ENCODE data around the gene NDRG2.
"Not testable (repeated sequence)": the region's sequence is repeated elsewhere in the genome, so short reads cannot be mapped to it uniquely, and the experiment has no call there.

NDRG2 gene

GRCh38 chr14:21055432-21056117 is 30.7 kb upstream of the NDRG2 start:
- peak; percentile 41 for DNase-seq (ENCODE audit: low spot score)

GRCh38 chr14:21054768-21055145 is 29.9 kb upstream of the NDRG2 start:
- DNase-seq (ENCODE audit: low spot score), result no peak

- DNase-seq (ENCODE audit: low spot score), result no peak
These were observed 29.4 kb upstream of the NDRG2 start for GRCh38 chr14:21054123-21054767.

GRCh38 chr14:21053184-21054122 is 28.6 kb upstream of the NDRG2 start:
- no peak for DNase-seq (ENCODE audit: low spot score)

GRCh38 chr14:21050597-21050996 is 25.7 kb upstream of the NDRG2 start:
- DNase-seq (ENCODE audit: low spot score), result no peak

- DNase-seq (ENCODE audit: low spot score), result no peak
These were observed 24.4 kb upstream of the NDRG2 start for GRCh38 chr14:21049271-21049673.

GRCh38 chr14:21048638-21049037 is 23.8 kb upstream of the NDRG2 start:
- no peak for DNase-seq (ENCODE audit: low spot score)

GRCh38 chr14:21047378-21047781 is 22.5 kb upstream of the NDRG2 start:
- DNase-seq (ENCODE audit: low spot score), result no peak

DNA sequence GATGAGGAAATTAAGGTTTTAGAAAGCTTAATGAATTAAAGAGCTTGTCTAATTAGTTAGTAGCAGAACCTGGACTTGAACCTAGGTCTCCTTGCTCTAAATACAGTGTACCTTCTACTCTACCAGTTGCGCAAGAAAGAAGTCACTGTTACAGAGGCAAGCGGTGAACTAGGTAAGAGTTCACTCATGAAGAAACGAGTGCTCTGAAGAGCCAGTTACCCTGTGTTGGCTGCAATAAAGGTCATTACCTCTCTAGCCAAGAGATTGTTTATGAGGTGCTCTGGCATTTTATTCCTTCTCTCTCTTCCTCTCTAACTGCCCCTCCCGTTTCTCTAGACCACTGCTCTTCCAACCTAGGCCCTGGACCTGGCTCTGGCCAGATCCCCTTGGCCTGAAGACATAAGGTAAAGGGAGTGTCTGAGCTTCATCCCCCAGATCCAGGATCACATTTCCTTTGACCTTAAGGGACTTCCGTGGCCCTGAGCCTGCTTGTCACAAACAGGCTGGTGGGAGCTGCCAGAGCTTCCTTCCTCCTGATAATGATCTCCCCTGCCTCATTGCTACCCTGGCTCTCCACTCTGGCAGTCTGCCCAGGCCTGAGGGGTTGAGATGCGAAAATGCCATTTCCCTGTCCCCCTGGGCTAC is 19.2 kb upstream of the NDRG2 start:
- DNase-seq (ENCODE audit: low spot score), result no peak

- DNase-seq (ENCODE audit: low spot score), result no peak
These were observed 18.6 kb upstream of the NDRG2 start for GRCh38 chr14:21043387-21043973.

- no peak for DNase-seq (ENCODE audit: low spot score)
These were observed 18.1 kb upstream of the NDRG2 start for GRCh38 chr14:21042918-21043317.

GRCh38 chr14:21041676-21042433 is 17.0 kb upstream of the NDRG2 start, which contains the start of gene RNASE7:
Gene RNASE7, plus strand, starts transcription at chr14:21042362. Its CDS starts 631 bp downstream, at chr14:21042993.
- no peak for DNase-seq (ENCODE audit: low spot score)

DNA sequence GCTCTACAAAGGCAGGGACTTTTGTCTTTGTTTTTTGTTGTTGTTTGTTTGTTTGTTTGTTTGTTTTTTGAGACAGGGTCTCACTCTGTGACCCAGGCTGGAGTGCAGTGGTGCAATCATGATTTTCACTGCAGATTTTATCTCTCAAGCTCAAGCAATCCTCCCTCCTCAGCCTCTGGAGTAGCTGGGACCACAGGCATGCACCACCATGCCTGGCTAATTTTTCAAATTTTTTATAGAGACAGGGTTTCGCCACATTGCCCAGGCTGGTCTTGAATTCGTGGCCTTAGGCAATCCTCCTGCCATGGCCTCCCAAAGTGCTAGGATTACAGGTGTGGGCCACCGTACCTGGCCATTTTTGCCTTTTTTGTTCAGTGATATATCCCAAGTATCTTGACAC is 16.1 kb upstream of the NDRG2 start:
- not testable (repeated sequence) for DNase-seq (ENCODE audit: low spot score)

DNA sequence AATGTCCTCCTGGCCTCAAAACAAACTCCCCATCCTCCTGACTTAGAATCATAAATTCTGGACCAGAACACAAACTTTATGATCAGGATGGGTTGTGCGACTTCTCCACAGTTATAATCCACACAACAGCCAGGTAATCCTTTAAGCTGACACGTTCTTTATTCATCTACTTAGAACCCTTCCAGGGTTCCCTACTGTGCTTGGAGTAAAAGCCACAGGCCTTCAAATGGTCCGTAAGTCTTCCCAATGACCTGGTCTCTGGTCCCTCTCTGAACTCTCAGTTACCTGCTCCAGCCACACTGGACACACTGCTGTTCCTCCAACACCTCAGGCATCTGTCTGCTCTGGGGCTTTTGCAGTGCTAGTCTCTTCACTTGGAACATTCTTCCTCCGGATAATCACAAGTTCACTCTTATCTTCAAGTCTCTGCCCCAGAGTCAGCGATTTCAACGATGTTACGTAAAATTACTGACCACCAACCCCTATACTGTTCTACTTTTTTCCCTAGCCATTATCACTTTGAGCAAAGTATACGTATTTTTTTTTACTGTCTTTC is 15.6 kb upstream of the NDRG2 start:
- no peak for DNase-seq (ENCODE audit: low spot score)

DNA sequence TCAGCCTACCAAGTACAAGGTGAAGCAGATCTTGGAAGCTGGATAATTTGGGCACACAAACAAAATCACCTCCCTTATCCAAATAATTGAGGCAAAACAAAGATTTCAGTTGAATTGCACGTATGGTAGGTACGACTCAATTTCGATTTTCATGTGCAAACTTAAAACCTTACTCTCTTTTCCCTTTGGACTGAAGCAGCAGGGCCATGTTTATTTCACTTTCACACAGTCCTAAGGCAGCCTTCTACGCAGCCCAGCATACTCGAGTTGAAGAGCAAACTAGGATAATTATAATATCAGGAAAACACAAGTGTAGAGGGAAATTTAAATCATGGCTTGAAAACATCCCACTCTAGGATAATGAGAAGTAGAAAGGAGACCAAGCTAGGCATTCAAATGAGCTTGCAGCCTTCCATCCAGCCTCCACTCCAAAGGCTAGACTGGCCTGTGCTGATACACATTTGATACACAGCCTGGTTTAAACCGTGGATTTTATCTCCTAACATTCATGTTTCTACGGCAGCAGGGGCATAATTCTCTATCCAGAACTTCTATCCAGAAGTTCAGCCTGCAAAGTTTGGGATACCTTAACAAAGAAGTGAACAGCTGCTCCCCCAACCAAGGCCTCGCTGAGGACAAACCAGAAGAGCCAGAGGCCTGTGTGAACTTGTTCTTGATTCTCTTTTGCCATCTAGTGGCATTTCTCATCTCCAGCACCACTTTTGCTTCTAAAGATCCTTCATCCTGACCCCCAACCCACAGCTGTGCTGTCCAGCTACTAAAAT is 14.9 kb upstream of the NDRG2 start:
- DNase-seq (ENCODE audit: low spot score), result peak; percentile 54

- DNase-seq (ENCODE audit: low spot score), result no peak
These were observed 13.9 kb upstream of the NDRG2 start for GRCh38 chr14:21038441-21039422.

DNA sequence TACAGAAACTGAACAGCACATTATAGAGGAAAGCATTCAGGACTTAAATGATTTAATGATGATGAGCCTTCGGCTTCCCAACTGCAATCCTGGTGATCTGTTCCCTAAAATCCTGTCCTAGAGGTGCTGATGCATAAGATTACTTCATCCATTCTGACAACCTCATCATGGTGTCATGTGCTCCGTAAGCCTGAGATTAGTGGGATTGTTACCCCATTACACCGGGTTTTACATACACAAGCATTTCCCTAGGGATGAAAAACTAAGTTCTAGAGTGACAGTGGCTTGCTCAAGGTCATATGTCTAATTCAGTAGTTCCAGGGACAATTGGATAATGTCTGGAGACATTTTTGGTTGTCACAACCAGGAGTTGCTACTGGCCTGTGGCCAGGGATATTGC is 12.3 kb upstream of the NDRG2 start:
- DNase-seq (ENCODE audit: low spot score), result no peak

- no peak for DNase-seq (ENCODE audit: low spot score)
These were observed 11.9 kb upstream of the NDRG2 start for GRCh38 chr14:21036751-21037150.

DNA sequence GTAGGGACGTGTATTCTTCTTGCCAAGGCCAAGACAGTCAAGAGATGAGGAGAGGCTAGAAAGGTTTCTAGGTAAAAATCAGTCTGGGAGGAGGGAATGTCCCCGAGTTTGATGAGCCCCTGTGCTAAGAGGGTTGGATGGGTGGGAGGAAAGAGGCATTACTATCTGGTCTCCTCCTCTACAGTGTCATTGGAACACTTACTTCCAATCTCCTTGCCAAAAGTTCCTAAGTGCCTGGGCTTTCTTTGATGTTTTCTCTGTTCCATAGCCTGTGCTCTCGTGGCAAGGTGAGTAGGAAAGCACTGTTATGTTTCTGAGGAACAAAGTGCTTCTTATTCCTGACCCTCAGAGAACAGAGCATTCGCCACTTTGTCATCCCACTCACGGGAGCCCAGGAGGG is 9.8 kb upstream of the NDRG2 start, which contains the start of gene RNASE13:
RNASE13 (minus strand) TSS at position 101 of the 400 bp plus-strand sequence. CDS start 519 bp downstream, outside the sequence.
- no peak for DNase-seq (ENCODE audit: low spot score)
